GM10266 (cell line): ENCODE data around the gene LIG1.
A peak's percentile ranks its signal among the peaks of the same experiment; 100 is the strongest.

ENCODE experiments used
- DNase-seq: peaks from one replicate; pipeline ENCODE4 v3.0.0; 2012; ENCODE audit errors: extremely low spot score
- CTCF ChIP-seq: IDR thresholded peaks from 2 replicates; pipeline ENCODE4 v1.5.1; 2012; ENCODE audit warnings: mild to moderate bottlenecking, low read depth; ENCODE audit not compliant: control insufficient read depth, insufficient read depth; ENCODE audit errors: missing control alignments

Gene LIG1

GRCh38 chr19:48139053-48139452 is 31.1 kb downstream of the LIG1 start:
- no peak for TF ChIP-seq CTCF
- no peak for DNase-seq

GRCh38 chr19:48137411-48137810 is 32.7 kb downstream of the LIG1 start:
- no peak for DNase-seq
- TF ChIP-seq CTCF, result no peak

GRCh38 chr19:48136547-48136946 is 33.6 kb downstream of the LIG1 start:
- no peak for DNase-seq
- no peak for TF ChIP-seq CTCF

- DNase-seq, result no peak
Measured at GRCh38 chr19:48135411-48135810, 34.7 kb downstream of the LIG1 start.

GRCh38 chr19:48133094-48133493 is 37.0 kb downstream of the LIG1 start:
- DNase-seq, result no peak
- no peak for TF ChIP-seq CTCF

More at GRCh38 chr19:48135411-48135810, 34.7 kb downstream of the LIG1 start:
- TF ChIP-seq CTCF, result no peak

GRCh38 chr19:48127561-48127960 is 42.6 kb downstream of the LIG1 start:
- TF ChIP-seq CTCF, result no peak
- DNase-seq, result no peak

GRCh38 chr19:48123907-48124651 is 46.1 kb downstream of the LIG1 start:
- DNase-seq, result peak; percentile 56
- TF ChIP-seq CTCF, result no peak
